HG03521 (cell line): ENCODE measurements around the gene SNX22.
A peak's percentile ranks its signal among the peaks of the same experiment; 100 is the strongest.

Experiments used
- ATAC-seq: cut with Tn5 transposase; IDR thresholded peaks from one replicate; pipeline ENCODE4 v1.9.1; 2021; ENCODE audit warnings: mild to moderate bottlenecking, moderate library complexity; ENCODE audit not compliant: unreplicated experiment

Gene SNX22

GRCh38 chr15:64133623-64134344 is 17.7 kb upstream of the SNX22 start:
- no peak for ATAC-seq

- ATAC-seq: no peak
Observed at GRCh38 chr15:64134345-64134829, 17.1 kb upstream of the SNX22 start.

DNA sequence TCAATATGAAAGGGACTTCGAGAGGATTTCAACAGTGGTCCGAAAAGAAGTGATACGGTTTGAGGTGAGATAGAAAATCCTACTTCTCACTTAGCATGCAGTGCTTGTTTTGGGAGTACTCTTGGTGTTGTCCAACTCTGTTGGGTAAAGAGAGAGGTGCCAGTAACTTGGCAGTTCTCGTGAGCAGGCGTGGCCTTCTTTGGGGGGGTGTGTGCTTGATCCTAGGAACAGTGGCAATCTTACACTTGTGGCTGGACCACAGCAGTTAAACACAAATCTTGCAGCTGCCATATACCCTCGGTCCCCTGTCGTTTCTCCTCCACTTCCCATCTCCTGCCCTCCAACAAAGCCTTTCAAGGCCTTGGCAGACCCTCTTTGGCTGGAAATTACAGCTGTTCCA is 15.2 kb upstream of the SNX22 start:
- ATAC-seq: no peak

GRCh38 chr15:64137226-64137833 is 14.2 kb upstream of the SNX22 start:
- no peak for ATAC-seq

DNA sequence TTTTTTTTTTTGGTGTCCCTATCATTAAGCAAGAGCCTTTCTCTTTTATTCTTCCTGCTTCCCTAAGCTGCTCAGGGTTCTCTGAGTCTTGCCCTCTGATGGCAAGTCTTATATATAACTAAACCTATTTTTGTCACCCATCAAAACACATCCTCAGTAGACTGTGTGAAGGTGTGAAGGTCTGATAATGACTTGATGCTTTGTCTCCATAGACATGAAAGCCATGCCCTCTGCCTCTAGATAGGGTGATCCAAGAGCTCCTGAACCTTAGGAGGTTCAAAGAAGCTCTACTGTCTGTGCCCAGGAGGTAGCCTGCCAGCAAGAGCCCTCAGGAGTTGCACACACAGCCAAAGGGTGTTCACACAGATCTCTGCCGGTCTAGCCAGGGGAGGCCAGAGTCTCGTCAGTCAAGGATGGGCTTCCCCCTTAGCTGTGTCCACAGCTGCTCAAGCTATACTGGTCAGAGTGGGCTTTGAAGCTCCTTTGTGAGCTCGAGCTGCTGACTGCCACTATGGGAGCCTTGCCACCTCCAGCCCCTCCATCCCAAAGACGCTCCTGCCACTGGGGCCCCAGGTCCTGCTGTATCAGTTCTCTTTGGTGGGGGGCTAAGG is 13.1 kb upstream of the SNX22 start:
- no peak for ATAC-seq

DNA sequence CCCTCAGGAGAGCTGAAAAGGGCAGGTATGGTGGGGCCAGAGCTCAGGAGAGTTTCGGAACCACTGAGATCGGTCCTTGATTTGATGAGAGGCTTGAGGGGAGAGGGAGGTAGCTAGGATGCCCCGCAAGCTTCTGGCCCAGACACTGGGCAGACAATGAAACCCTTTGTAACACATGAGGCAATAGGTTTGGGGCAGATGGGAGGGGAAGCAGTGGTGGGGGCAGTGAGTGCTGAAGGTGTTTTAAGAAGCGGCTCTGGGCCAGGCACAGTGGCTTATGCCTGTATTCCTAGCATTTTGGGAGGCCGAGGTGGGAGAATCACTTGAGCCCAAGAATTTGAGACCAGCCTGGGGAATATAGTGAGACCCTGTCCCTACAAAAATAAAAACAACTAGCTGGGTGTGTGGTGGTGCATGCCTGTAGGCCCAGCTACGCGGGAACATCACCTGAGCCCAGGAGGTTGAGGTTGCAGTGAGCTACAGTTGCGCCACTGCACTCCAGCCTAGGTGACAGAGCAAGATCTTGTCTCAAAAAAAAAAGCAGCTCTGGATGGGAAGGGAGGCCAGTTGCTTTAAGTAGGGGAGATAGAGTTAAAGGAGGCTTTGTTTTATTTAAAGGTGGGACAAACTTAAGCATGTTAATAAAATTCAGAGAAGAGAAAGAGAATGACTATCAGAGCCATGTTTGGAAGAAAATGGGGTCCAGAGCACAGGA is 9.6 kb upstream of the SNX22 start:
- ATAC-seq: no peak

DNA sequence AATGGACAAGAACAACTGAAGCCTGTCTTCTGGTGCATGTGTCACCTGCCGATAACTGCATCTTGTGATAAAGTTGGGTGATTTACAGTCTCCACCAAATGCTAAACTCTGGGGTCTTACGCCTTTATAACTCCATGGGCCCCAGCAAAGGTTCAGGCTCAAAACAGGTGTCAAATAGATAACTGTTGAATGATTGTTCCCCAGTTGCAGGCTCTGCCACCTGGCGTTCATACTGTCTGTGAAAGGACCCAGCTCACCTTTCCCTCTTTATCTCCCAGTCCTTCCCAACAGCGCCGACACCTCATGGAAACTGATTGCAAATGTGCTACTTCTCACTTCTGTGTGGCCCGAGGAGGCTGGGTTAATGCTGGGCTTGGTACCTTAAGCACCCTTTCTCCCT is 8.3 kb upstream of the SNX22 start:
- no peak for ATAC-seq

DNA sequence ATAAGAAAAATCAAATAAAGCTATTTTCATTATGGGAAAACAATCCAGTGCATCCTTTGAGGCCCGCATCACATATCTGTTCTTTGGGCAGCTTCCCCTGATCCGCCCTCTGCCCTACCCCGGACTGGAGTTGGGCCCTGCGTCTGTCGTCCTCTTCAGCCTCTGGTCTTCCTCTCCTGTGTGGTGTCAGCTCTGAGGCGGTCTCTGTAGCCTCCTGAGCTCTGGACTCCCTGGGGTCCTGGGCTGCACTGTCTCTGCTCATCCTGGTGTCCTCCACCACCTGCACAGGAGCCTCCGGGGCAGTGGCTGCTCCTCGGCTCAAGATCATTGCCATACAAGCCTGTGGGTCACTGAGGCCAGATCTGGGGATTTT is 7.4 kb upstream of the SNX22 start:
- no peak for ATAC-seq

DNA sequence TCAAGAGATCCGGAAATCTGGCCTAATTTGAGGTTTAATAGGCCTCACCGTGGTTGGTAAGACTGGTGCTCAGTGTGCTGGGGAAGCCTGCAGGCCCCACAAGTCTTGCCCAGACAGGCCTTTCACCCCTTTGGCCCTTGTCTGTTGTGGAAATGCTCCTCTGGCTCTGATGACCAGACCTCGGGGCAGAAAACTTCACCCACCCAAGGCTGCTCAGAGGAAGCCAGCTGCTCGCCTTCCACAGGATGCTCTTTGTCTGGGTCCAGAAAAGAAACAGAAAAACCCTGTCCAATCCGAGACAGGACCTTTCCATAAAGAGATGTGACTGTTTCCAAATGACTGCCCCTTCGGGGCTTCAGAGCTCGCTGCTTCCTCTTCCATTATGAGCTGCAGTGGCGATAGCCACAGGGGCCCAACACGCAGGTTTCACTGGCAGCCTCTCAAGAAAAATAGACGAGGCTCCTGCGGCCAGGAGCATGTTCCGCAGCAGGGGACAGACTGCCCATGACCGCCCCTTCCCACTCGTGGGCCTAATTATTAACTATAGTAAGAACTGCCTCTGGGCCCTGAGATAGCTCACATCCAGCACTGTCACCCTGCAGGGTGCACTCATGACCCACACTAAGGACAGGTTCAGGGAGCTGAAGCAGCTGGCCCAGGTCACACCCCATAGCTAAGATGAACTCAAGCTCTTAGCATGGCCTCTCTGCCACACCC is 6.8 kb upstream of the SNX22 start:
- peak; percentile 55 for ATAC-seq

DNA sequence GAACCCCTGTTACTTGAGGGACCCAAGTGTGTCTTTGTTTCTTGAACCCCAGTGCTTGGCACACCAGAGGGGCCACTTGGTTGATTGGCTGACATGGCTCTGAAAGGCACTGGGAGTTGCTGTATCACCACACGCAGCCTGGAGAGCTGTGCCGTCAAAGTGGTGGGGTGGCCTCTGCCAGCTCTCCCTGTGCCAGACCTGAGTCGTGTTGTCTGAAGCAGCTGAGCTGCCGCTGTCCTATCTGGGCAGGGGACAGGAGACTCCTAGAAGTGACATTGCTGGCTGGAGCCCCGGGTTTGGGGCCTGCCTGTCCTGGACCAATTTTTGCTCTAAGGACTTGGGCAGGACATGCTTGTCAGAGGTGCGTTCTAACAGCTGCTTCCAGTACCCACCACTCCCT is 5.5 kb upstream of the SNX22 start:
- no peak for ATAC-seq

GRCh38 chr15:64146520-64146884 is 5.0 kb upstream of the SNX22 start:
- no peak for ATAC-seq

- no peak for ATAC-seq
Observed at GRCh38 chr15:64146885-64147681, 4.4 kb upstream of the SNX22 start.

- ATAC-seq: no peak
Observed at GRCh38 chr15:64148168-64148567, 3.4 kb upstream of the SNX22 start.

DNA sequence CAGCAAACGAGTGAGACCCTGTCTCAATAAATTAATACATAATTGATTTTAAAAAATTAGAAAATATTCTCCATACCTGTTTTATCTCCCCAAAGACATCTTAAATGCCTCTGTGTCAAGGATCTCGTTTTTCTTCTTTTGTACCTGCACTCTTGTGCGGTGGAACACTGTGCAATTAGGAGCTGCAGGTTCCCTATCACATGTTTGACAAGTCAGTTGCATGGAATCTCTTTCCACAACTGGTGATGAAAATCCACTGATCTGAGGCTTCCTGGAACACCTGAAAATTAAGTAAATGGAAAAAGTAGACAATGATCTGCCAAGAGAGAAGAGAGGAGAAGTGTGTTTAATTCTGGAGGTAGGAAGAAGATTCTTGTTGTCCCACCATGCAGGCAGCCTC is 3.0 kb upstream of the SNX22 start:
- no peak for ATAC-seq

DNA sequence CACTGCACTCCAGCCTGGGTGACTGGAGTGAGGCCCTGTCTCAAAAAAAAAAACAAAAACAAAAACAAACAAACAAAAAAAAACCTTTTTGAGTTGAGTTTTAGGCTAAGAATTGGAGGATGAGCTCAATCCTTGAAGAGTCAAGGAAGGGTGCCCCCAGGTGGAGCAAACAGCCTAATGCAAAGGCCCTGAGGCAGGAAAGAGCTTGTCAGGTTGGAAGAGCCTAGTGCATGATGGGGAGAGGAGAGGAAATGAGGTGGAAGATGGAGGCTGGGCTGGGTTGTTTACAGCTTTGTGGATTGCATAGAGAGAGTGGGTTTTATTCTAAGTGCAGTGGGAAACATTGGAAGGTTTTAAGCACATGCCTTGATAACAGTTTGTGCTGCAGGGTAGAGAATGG is 2.1 kb upstream of the SNX22 start:
- ATAC-seq: no peak

- no peak for ATAC-seq
Observed at GRCh38 chr15:64149893-64150578, 1.5 kb upstream of the SNX22 start.

- peak; percentile 13 for ATAC-seq
Observed at GRCh38 chr15:64152507-64153387, 1.2 kb downstream of the SNX22 start.

- peak; percentile 64 for ATAC-seq
Observed at GRCh38 chr15:64153480-64154367, 2.2 kb downstream of the SNX22 start.
